HepG2 (cell line): Measurements from ENCODE around the gene SSNA1. TPM values are rescaled to one million over a fixed set of nuclear protein-coding genes. Genes with fewer than 3 reads are reported as not detected.
A peak's percentile ranks its signal among the peaks of the same experiment; 100 is the strongest.

Source experiments
- CCDC6 ChIP-seq: sonication (generic); formaldehyde crosslinking; IDR thresholded peaks from 2 replicates; pipeline ENCODE4 v1.8.1; 2022; ENCODE audit warnings: mild to moderate bottlenecking, missing genetic modification reagents, moderate library complexity
- ETV5 ChIP-seq: IDR thresholded peaks from 2 replicates; pipeline ENCODE4 v1.6.1; 2018; ENCODE audit warnings: missing biosample characterization, missing genetic modification reagents, inconsistent platforms, borderline replicate concordance
- MXI1 ChIP-seq: IDR thresholded peaks from 3 replicates; pipeline ENCODE4 v1.6.1; 2012; ENCODE audit warnings: low read depth, low read length, inconsistent platforms, borderline replicate concordance
- PRPF4 ChIP-seq: fragments of 200-400 bp; formaldehyde crosslinking; IDR thresholded peaks from 2 replicates; pipeline ENCODE4 v1.6.1; 2016; ENCODE audit warnings: low read length, low read depth; ENCODE audit not compliant: poor library complexity, severe bottlenecking
- RXRA ChIP-seq: sonication (generic); formaldehyde crosslinking; IDR thresholded peaks from 2 replicates; pipeline ENCODE4 v1.5.1; 2020; ENCODE audit warnings: missing genetic modification reagents
- ZBTB38 ChIP-seq: sonication (generic); formaldehyde crosslinking; IDR thresholded peaks from 2 replicates; pipeline ENCODE4 v1.5.1; 2020; ENCODE audit warnings: mild to moderate bottlenecking, missing genetic modification reagents
- ZNF101 ChIP-seq: sonication (generic); formaldehyde crosslinking; IDR thresholded peaks from 2 replicates; pipeline ENCODE4 v1.4.0; 2020; ENCODE audit warnings: mild to moderate bottlenecking, low read depth, missing genetic modification reagents, borderline replicate concordance
- ZNF136 ChIP-seq: sonication (generic); formaldehyde crosslinking; IDR thresholded peaks from 2 replicates; pipeline ENCODE4 v1.8.1; 2022; ENCODE audit warnings: low read depth, mild to moderate bottlenecking, moderate library complexity, missing genetic modification reagents
- ZNF18 ChIP-seq: sonication (generic); formaldehyde crosslinking; IDR thresholded peaks from 2 replicates; pipeline ENCODE4 v1.8.0; 2022; ENCODE audit warnings: mild to moderate bottlenecking, missing genetic modification reagents; ENCODE audit not compliant: insufficient replicate concordance
- ZNF280D ChIP-seq: sonication (generic); formaldehyde crosslinking; IDR thresholded peaks from 2 replicates; pipeline ENCODE4 v1.5.1; 2020; ENCODE audit warnings: mild to moderate bottlenecking, missing genetic modification reagents
- ZNF577 ChIP-seq: sonication (generic); formaldehyde crosslinking; IDR thresholded peaks from 2 replicates; pipeline ENCODE4 v1.4.0; 2020; ENCODE audit warnings: mild to moderate bottlenecking, low read depth, missing genetic modification reagents, borderline replicate concordance
- ZXDC ChIP-seq: sonication (generic); formaldehyde crosslinking; IDR thresholded peaks from 2 replicates; pipeline ENCODE4 v1.5.0; 2020; ENCODE audit warnings: mild to moderate bottlenecking, missing genetic modification reagents
- polyA plus RNA-seq, 8 experiments: library from polyadenylated mRNA; depleted of rRNA in 3 of 8; stranded (reverse) in 7 of 8; unstranded in 1 of 8; fragments of >200 nt; fragmentation: Illumina TruSeq in 4 of 8; extraction: Trizol in 4 of 8; gene quantifications; 2 replicates each; pipeline versions ENCODE4 v1.2.1 to v1.2.3, GENCODE V29; 2011 to 2016; ENCODE audit warnings: low read depth in 4 of 8, missing spikeins in 1 of 8, mixed read lengths in 1 of 8; ENCODE audit not compliant: insufficient read depth in 1 of 8
- total RNA-seq, 5 experiments: library from RNA; depleted of rRNA; stranded (reverse); fragments of >200 nt; fragmentation: Illumina TruSeq; extraction: Trizol; gene quantifications; 2 replicates each; pipeline ENCODE4 v1.2.3, GENCODE V29; 2016; ENCODE audit warnings: low read depth in 1 of 5
- TF ChIP-seq, protein P1 (sequence below): sonication (generic); formaldehyde crosslinking; conservative IDR thresholded peaks from 2 replicates; pipeline ENCODE4 v1.4.0; 2020; ENCODE audit warnings: mild to moderate bottlenecking, missing genetic modification reagents, moderate library complexity
- TF ChIP-seq, protein P2 (sequence below): sonication (generic); formaldehyde crosslinking; IDR thresholded peaks from 2 replicates; pipeline ENCODE4 v1.4.0; 2020; ENCODE audit warnings: mild to moderate bottlenecking, missing genetic modification reagents
- TF ChIP-seq, protein P3 (sequence below): sonication (generic); formaldehyde crosslinking; IDR thresholded peaks from 2 replicates; pipeline ENCODE4 v1.4.0; 2020; ENCODE audit warnings: missing genetic modification reagents

SSNA1 gene
- total and polyA plus RNA-seq, 2 of the 13 experiments (the other 11 are each of a cell fraction or from before 2014, with no cell fraction given): 35.9 to 49.4 TPM

DNA sequence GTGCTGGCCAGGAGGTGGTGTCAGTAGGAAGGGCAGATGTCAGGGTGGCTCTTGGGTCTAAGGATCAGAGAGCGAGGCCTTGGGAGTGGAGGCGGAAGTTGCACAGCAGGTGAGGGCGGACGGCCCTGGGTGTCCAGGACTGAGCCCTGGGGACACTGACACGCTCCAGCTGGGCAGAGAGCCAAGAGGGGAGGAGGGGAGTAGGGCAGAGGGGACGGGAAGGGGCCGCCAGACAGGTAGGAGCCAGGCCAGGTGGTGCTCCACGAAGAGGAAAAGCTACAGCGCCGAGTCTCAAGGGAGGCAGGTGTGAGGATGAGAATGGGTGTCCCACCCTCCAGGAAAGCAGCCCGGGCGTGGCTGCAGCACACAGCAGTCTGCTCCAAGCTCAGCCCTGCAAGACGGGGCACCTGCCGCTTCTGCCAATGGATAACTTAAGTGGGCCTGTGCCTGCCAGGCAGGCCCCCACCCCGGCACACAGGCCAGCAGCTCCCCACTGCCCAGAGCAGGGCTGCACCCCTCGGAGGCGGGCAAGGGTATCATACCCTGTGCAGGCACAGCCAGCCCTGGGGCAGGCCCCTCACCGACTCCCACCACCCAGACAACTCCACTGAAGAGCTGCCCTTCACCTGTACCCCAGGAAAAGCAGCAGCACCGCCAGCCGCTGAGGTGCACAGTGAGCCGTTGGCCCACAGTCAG lies 7.2 kb downstream of the SSNA1 start (continued):
- TF ChIP-seq, protein P1, sequence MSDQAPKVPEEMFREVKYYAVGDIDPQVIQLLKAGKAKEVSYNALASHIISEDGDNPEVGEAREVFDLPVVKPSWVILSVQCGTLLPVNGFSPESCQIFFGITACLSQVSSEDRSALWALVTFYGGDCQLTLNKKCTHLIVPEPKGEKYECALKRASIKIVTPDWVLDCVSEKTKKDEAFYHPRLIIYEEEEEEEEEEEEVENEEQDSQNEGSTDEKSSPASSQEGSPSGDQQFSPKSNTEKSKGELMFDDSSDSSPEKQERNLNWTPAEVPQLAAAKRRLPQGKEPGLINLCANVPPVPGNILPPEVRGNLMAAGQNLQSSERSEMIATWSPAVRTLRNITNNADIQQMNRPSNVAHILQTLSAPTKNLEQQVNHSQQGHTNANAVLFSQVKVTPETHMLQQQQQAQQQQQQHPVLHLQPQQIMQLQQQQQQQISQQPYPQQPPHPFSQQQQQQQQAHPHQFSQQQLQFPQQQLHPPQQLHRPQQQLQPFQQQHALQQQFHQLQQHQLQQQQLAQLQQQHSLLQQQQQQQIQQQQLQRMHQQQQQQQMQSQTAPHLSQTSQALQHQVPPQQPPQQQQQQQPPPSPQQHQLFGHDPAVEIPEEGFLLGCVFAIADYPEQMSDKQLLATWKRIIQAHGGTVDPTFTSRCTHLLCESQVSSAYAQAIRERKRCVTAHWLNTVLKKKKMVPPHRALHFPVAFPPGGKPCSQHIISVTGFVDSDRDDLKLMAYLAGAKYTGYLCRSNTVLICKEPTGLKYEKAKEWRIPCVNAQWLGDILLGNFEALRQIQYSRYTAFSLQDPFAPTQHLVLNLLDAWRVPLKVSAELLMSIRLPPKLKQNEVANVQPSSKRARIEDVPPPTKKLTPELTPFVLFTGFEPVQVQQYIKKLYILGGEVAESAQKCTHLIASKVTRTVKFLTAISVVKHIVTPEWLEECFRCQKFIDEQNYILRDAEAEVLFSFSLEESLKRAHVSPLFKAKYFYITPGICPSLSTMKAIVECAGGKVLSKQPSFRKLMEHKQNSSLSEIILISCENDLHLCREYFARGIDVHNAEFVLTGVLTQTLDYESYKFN: peak; percentile 42; the same call in 1 of the 2 replicates
- TF ChIP-seq ZNF136 (CRISPR knock-in tag) (no peak), ZXDC (no peak), ZNF577 (CRISPR knock-in tag) (no peak), ZNF280D (CRISPR knock-in tag) (no peak), RXRA (peak; percentile 26; the same call in 1 of the 2 replicates), PRPF4 (no peak), MXI1 (no peak), ZBTB38 (peak; percentile 70), ZNF18 (CRISPR knock-in tag) (no peak), CCDC6 (CRISPR knock-in tag) (no peak), ETV5 (0 out of 2 replicates have a peak, but pooled peaks have one; percentile 33), ZNF101 (CRISPR knock-in tag) (no peak)
- TF ChIP-seq, protein P2, sequence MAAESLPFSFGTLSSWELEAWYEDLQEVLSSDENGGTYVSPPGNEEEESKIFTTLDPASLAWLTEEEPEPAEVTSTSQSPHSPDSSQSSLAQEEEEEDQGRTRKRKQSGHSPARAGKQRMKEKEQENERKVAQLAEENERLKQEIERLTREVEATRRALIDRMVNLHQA: no peak
- TF ChIP-seq, protein P3, sequence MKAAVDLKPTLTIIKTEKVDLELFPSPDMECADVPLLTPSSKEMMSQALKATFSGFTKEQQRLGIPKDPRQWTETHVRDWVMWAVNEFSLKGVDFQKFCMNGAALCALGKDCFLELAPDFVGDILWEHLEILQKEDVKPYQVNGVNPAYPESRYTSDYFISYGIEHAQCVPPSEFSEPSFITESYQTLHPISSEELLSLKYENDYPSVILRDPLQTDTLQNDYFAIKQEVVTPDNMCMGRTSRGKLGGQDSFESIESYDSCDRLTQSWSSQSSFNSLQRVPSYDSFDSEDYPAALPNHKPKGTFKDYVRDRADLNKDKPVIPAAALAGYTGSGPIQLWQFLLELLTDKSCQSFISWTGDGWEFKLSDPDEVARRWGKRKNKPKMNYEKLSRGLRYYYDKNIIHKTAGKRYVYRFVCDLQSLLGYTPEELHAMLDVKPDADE (CRISPR knock-in tag): no peak
